HG03097 (cell line): ENCODE results near the gene SMOC2.
"Not testable (repeated sequence)": the region's sequence is repeated elsewhere in the genome, so short reads cannot be mapped to it uniquely, and the experiment has no call there.

ENCODE experiments used
- ATAC-seq: cut with Tn5 transposase; IDR thresholded peaks from one replicate; pipeline ENCODE4 v1.9.1; 2021; ENCODE audit not compliant: unreplicated experiment, low FRiP score

The SMOC2 gene

DNA sequence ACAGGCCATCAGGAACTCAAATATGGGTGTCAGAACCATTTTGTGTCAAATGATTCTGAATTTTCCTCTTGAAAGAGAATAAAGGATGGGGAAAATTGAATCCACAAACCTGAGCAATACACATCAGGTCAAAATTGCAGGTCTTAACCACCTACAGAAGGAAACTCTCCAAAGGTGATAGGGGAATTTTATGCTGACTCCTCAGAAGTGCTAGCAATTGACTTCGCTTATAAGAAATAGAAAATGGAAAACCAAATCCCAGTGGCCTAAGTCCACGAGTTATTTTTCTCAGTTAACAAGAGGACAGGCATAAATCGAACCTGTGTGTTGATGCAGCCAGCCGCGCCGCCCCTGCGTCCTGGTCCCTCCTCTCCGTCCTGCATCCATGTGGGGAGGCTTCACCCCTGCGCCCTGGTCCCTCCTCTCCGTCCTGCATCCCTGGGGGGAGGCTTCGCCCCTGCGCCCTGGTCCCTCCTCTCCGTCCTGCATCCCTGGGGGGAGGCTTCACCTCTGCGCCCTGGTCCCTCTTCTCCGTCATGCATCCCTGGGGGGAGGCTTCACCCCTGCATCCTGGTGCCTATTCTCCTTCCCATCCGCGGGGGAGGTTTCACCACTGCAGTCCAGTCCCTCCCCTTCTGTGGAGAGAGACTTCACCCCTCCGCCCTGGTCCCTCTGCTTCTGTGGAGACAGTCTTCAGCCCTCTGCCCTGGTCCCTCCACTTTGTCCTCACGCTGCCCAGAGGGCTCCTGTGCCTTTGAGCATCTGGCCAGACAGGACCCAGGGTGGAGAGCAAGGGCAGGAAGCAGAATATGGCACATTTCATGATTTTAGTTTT, 230.3 kb downstream of the SMOC2 start:
- ATAC-seq, result no peak

DNA sequence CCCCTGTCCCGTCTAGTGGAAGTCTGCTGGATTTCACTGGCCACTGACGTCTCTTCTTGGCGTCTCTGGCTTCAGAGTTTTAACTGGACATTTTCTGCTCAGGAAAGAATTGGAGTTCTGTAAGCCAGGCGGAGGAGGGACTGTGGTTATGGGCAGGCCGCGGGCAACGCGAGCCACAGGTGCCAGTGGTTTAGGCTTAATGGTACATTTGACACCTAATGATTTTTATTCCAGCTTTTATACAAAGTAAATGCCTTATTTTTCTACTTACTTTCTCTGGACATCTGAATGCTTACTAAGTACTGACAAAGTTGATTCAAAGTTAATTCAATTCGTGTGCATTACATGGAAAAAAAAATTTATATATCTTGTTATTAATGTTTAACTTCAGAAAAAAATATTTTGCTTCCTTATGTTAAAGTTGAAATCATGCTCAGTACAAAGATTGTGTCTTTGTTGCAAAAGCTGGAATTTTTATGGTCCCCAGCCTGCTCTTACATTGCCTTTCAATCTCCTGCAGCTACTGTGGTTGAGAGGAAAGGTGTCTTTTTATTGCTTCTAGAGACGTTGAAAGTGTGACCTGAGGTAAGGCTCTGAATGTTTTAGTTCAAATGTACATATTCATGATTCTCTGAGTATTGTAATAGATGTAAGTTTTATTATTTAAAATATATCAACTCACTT, 231.0 kb downstream of the SMOC2 start:
- ATAC-seq, result no peak

DNA sequence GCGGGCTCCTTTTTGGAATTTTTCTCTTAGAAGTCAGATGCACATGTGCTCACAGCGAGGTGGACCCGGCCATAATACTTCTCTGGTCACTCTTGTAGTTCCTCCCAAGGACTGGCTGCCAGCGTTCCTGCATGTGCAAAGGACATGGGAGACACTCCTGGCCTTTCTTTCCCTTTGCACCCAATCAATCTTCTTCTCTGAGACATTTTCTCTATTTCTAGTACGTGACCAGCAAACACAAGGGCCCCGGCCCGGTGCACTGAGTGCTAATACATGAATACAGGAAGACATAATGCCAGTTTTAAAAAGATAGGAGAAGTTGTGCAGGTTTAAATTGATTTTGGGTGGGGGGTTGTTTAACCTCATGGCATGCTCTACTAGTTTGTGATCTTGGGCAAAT, 233.6 kb downstream of the SMOC2 start:
- ATAC-seq, result no peak

DNA sequence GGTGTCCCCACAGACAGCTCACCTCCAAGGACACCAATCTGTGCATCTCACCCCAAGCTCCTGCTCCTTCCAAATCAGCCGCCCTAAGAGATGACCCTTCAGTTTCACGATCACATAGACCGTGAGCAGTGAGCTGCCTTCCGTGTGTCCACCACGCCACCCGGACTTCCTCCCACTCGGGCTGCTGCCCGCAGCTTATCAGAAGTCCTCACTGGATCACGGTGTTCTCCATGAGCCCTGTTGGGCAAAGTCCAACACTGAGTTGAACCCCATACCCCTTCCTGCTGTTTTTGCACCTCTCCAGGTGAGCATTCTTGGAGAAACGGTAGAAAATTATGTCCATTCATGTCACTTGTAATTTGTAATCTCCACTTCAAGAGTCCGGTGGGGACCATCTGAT, 234.4 kb downstream of the SMOC2 start:
- ATAC-seq, result no peak

DNA sequence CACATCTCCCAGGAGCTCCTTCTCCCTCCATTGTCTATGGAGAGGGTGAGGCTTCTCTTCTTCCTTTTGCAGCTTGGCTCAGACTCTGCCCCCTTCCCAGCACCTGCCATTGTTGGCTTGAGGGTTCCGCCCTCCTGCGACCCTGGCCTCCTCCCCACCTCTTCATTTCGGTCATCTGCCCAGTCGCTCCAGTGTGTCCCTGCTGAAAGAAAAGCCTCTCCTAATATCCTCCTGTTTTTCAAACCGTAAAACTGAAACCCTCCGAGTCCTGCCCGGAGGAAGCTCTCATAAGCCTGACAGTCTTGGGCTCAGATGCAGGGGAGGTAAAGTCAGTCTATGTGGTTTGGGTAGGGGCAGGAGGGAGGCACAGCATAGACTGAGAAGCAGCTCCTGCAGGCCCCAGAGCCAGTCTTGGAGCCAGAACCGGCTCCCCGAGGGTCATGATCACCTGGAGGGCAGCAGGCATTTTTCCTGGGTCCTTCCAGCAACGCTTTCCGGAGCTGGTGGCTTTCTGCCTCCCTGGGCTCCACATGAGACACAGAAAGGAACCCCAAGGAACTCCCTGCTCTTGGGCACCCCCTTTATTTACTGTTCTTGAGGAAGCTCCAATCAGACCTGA, 235.1 kb downstream of the SMOC2 start:
- no peak for ATAC-seq

DNA sequence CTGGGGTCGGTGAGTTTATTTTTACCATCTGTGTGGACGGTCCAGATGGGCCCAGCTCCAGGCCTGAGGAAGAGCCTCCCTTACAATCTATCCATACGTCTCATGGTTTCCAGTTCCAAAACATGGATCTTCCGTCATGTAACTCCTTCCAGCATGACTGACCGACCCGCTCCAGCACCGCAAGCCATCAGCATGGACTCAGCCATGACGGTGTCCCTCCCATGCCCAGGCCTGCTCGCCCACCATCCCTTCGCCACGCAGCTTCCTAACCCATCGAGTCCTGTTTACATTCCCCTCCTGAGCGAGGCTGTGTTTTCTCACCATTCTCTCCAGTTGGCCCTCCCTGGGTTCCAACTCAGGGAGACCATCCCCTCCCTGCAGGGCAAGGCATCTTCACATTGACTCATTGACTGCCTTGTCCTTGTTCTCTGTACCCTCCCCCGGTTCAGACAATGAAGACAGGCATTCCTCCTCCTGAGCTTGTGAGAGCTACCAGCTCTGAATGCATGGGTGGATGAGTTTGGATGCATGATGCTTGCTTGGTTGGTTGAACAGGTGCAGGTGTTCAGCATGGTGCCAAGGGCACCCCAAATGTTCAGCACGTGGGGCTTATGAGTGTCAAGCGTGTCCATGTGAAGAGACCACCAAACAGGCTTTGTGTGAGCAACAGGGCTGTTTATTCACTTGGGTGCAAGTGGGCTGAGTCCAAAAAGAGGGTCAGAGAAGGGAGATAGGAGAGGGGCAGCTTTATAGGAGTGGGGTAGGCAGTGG, 235.8 kb downstream of the SMOC2 start:
- no peak for ATAC-seq

DNA sequence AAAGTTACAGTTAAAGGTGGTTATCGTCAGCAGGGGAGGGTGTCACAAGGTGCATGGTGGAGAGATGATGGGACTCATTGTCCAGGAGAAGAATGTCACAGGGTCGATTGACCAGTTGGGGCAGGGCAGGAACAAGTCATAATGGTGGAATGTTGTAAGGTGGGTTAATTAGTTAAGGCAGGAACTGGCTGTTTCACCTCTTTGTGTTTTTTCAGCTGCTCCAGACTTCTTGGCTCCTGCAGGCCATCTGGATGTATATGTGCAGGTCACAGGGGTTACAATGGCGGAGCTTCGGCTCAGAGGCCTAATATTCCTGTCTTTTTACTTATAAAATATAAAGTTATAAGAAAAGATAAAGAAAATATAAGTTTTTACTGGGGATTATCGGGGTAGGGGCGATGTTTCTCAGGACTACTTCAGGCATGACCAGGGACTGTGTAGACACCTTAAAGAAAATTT, 236.4 kb downstream of the SMOC2 start:
- ATAC-seq, result not testable (repeated sequence)

DNA sequence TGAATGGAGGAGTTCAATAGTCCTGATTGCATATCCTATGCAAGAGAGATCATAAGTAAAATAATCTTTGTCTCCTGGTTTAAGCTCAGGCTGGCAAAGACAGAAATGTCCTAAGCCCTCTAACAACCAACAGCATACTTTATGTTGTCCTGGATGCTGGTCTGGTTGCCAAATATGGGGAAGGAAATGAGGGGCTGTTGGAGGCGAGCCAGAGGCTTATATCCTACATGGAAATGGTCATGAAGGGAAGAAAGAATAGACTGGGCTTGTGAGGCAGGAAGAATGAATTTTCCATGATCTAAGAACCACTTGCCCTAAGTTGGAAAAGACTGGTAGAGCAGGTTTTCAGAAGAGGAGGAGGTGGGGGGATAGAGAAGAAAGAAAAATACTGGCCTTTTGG, 237.1 kb downstream of the SMOC2 start:
- ATAC-seq, result no peak

DNA sequence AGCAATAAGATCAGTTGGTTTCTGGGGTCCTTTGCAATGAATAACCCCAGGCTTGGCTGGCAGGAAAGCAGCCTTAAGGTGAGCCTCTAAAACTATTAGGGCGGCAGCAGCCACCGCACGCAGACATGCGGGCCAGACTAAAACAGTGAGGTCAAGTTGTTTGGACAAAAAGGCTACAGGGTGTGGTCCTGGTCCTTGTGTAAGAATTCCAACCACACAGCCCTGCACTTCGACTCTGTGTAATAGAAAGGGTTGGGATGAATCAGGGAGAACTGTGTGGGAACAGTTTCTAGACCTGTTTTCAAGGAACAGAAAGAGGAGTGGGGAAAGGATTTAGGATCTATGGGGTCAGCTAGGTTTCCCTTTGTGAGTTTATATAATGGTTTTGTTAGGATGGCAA, 237.6 kb downstream of the SMOC2 start:
- no peak for ATAC-seq

DNA sequence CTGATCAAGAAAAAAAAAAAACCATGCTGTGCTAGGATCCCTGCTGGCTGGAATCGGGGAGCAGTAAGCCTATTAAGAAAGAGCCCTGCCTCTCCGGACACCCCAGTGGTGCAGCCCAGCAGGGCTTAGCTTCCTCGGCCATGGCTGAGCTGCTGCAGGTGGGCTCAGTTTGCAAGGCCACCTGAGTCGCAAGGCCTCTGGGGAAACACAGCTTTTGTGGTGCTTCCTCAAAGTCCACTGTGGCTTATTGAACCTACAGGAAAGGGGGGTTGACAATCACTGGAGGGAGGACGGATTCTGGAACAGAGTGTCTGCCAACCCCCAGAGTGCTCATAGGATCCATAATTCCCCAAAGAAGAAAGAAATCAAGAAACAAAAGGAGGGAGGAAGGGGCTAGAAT, 240.8 kb downstream of the SMOC2 start:
- no peak for ATAC-seq

DNA sequence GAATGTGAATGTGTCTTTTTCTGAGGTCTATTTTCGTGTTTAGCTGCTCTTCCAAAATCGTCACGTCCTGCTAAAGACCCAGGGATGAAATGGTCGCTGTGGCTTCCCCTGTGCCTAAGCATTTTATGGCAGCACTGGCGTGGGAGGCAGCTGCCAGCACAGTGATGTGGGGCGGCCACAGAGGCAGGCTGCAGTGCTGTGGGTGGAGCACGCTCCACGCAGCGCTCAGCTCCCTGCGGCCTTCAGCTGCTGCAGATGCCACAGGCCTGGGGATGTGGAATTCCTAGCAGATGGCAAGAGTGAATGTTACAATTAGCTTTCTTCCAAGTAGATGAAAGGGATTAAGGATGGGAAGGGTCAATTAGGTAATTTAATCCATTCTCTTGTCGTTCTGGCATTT, 242.6 kb downstream of the SMOC2 start:
- ATAC-seq, result no peak

DNA sequence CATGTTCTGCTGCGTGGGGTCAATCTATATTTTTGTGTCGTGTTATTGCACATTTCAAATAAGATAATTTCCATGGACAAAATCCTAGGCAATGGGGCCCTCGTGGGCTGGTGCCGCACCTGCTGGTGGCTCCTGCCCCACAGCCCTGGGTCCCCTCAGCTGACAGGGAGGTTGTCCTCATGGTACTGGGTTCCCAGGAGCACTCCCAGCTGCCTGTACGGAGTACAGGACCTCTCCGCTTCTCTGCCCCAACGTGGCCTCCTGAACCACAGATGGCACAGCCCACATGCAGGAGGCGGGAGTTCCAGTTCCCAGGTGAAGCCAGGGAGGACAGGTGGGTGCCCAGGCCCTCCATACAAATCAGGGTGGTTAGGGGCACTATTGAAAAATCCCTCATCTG, 243.5 kb downstream of the SMOC2 start:
- ATAC-seq, result no peak

DNA sequence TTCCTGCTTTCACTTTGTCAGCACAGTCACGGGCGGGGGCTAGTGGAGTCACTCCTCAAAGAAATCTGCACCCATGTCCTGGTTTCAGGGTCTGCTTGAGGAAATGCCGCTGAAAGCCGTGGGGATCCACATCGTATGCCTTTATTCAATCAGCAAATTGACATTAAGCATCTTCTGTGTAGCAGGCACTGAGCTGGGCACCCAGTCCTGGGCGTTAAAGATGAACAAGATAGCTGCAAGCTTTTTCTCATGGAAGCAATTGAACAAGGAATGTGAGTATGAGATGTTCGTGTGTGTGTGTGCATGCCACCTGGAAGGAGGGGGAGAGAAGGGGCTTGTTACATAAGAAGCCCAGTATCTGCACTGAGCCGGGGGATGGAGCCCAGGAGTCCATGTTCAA, 243.9 kb downstream of the SMOC2 start:
- ATAC-seq, result no peak

DNA sequence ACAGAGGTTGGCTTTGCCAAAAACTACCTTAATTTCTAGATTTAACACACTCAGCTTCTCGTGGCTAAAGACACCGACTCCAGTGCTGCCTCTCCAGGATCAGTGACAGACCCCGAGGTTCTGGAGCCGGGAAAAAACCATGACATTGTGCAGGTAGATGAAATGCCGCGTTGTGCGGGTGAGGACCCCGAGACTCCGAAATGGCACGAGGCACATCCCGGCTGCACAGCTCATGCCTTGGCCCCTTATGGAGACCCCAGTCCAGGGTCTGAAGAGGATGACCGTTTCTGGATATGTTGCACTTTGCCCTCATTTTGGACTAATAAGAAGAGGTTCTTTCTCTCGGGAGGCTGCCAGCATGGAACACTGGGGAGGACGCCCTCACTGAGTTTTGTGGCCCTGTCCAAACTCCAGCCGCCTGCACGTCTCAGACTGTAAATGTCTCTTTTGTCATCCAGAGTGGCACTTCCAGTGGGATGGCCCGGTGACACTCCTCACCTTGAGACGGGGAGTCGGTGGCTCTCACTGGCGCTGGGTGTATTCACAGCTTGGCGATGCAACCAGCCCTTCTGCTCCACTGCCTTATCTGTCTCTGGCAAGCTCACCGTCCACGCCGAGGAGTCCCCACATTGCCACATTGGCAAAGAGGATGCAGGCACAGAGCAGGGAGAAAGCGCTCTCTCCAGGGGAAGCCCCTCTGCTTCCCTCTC, 245.2 kb downstream of the SMOC2 start:
- ATAC-seq, result no peak

DNA sequence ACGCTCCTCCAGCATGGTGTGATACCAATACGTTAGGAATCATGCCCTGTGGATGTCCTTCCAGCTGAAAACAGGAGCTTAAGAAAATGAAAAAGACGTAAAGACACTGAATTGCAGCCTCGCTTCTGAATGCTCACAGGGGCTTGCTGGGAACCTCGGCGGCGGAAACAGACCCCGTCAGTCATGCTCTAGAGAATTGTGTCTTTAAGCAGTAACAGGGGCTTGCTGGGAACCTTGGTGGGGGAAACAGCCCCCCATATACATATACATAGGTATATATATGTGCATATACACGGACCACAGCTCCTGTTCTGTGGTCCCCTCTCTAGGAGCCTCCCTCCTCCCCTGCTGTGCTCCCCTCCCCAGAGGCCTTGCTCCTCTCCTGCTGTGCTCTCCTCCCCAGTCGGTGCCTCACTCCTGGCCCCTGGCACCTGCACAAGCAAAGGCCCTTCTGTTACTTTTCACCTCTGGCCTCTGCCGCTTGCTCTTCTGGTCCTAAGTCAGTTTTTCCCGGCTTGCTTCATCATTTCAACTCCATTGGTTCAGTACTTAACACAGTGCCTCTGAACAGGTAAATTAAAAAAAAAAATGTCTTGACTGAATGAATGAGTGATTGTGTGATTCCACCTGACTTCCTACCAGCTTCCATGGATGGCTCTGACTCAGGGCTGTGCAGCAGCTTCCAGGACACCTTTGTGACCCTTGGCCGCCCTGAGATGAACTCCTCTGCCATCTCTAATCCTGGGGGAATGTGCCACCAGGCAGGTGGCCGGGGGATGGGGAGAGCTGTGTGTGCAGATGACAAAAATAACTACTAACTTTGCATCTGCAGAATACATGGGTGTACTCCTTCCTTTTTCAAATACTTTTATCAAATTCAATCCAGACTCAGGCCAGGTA, 246.1 kb downstream of the SMOC2 start:
- no peak for ATAC-seq

DNA sequence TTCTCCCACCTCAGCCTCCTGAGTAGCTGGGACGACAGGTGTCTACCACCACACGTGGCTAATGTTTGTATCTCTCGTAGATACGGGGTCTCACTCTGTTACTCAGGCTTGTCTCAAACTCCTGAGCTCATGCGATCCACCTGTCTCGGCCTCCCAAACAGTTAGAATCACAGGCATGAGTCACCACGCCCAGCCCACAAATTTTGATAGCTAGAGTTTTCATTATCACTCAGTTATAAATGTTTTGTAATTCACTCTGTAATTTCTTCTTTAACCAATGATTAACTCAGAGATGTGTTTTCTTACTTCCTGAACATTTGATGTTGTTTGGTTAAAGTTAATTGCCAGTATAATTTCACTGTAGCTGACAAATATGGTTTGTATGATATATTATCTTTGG, 249.3 kb downstream of the SMOC2 start:
- no peak for ATAC-seq

DNA sequence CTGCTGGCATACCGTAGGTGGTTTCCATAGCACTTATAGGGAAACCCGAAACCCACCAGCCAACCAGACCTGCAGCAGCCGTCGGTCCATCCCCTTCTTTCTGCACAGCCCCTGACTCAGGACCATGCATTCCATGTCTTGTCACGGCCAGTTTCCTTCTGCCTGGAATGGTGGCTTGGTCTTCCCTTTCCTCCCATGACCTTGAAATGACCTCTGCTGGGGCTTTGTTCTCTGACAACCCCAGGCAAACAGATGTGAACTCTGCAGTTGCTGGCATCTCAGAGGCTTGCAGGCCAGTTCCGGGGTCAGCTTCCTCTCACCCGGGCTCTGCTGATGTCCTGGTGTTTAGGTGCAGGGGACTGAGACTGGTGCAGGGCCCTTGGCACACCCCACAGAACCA, 250.8 kb downstream of the SMOC2 start:
- no peak for ATAC-seq

DNA sequence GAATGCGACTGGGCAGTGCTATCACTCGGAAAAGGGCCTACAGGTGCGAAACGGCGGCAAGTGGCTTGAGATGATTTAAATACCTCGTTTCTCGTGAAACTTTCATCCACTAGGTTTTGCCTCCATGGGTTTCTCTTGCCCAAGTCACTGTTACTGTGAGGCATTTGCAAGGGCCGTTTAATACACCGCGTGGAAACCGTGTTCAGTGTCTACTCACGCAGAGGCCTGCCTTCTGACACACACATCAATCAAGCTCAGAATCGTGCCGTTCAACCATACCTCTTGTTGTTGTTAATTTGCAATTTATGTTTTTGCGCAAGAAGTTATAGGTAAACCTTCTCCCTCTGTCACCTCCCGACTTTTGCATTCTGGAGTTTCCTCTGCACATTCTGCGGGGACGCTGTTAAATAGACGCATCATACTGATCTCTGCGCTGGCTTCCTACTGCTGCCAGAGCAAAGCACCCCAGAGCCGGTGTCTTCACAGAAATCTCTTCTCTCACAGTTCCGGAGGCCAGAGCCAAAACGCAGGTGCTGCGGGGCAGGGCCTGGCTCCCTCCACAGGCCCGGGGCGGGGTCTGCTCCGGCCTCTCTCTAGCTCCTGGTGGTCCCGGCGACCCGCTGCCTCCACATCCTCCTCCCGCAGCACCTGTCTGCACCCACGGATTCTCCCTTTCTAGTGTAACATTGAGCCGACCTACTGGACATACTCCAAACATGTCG, 251.4 kb downstream of the SMOC2 start:
- ATAC-seq, result no peak

DNA sequence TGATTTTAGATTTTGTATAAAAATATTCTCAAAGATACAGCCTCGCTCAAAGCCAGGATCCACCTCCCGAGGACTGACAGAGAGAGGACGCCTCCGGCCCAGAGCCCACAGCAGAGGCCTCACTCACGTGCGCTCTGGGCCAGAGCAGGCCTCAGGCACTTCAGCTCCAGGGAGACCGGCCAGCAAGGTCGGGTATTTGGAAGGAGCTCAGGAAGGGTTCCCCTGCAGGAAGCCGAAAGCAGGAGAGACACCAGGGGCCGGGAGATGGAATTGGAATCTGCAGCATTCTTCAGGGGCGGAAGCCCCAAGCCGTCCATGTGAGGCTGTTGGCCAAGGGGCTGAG, 251.9 kb downstream of the SMOC2 start:
- not testable (repeated sequence) for ATAC-seq
